Endothelial cell of umbilical vein (primary cell): ENCODE results near the gene TPP2.

Source experiments
- EZH2 ChIP-seq: IDR thresholded peaks from 2 replicates; pipeline ENCODE4 v1.6.1; 2012; ENCODE audit warnings: borderline replicate concordance, low read depth, mild to moderate bottlenecking, moderate library complexity, low read length, inconsistent platforms; ENCODE audit not compliant: severe bottlenecking
- GATA2 ChIP-seq: IDR thresholded peaks from 2 replicates; pipeline ENCODE4 v1.7.0; 2011; ENCODE audit warnings: low read depth, mild to moderate bottlenecking, moderate library complexity, mixed read lengths, low read length; ENCODE audit not compliant: insufficient read length, insufficient read depth
- JUN ChIP-seq: IDR thresholded peaks from 2 replicates; pipeline ENCODE4 v1.6.1; 2011; ENCODE audit warnings: borderline replicate concordance, low read depth; ENCODE audit not compliant: insufficient read length, insufficient read depth
- MAX ChIP-seq: IDR thresholded peaks from 2 replicates; pipeline ENCODE4 v1.6.1; 2011; ENCODE audit not compliant: insufficient read depth, insufficient read length
- MYC ChIP-seq: IDR thresholded peaks from one replicate; pipeline ENCODE4 v1.6.1; 2011; ENCODE audit warnings: mild to moderate bottlenecking, low read depth, low read length
- POLR2A ChIP-seq: IDR thresholded peaks from 2 replicates; pipeline ENCODE4 v1.6.1; 2012; ENCODE audit warnings: low read depth, mild to moderate bottlenecking, control low read depth, low read length
- POLR2AphosphoS5 ChIP-seq: IDR thresholded peaks from 2 replicates; pipeline ENCODE4 v1.6.1; 2012; ENCODE audit warnings: low read depth, mild to moderate bottlenecking, control low read depth, low read length, moderate library complexity; ENCODE audit not compliant: insufficient read depth
- TF ChIP-seq, protein P1 (sequence below), 2 donors: IDR thresholded peaks; 1 replicate in 1 of 2; 2 replicates in 1 of 2; pipeline ENCODE4 v1.5.1; 2011; ENCODE audit warnings: low read length in 2 of 2, mild to moderate bottlenecking in 2 of 2, moderate library complexity in 2 of 2, control low read depth in 1 of 2, inconsistent platforms in 1 of 2, low read depth in 1 of 2; ENCODE audit not compliant: insufficient read depth in 1 of 2; ENCODE audit errors: extremely low read depth in 1 of 2

- TF ChIP-seq, protein P1, sequence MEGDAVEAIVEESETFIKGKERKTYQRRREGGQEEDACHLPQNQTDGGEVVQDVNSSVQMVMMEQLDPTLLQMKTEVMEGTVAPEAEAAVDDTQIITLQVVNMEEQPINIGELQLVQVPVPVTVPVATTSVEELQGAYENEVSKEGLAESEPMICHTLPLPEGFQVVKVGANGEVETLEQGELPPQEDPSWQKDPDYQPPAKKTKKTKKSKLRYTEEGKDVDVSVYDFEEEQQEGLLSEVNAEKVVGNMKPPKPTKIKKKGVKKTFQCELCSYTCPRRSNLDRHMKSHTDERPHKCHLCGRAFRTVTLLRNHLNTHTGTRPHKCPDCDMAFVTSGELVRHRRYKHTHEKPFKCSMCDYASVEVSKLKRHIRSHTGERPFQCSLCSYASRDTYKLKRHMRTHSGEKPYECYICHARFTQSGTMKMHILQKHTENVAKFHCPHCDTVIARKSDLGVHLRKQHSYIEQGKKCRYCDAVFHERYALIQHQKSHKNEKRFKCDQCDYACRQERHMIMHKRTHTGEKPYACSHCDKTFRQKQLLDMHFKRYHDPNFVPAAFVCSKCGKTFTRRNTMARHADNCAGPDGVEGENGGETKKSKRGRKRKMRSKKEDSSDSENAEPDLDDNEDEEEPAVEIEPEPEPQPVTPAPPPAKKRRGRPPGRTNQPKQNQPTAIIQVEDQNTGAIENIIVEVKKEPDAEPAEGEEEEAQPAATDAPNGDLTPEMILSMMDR (IDR thresholded peaks at IDR 0.05; ENCODE audit: extremely low read depth in 1 of 2, insufficient read depth in 1 of 2, low read depth in 1 of 2, low read length in 2 of 2): no peak
- TF ChIP-seq POLR2AphosphoS5 (no peak), EZH2 (no peak), POLR2A (no peak), MYC (no peak), MAX (no peak), JUN (no peak), GATA2 (no peak)
Observed at GRCh38 chr13:102677122-102677521, 80.3 kb downstream of the TPP2 start.
